Liver (tissue), 3 donors: ENCODE data around the gene ACVR2A.

Experiments used
- FOXA1 ChIP-seq: IDR thresholded peaks from 2 replicates; pipeline ENCODE4 v1.6.1; 2016; ENCODE audit warnings: antibody characterized with exemption
- JUND ChIP-seq, 2 donors: IDR thresholded peaks; 2 replicates each; pipeline ENCODE4 v1.6.1; 2016; ENCODE audit warnings: antibody characterized with exemption in 2 of 2
- NR2F2 ChIP-seq: IDR thresholded peaks from 2 replicates; pipeline ENCODE4 v1.6.1; 2016; ENCODE audit warnings: antibody characterized with exemption
- RAD21 ChIP-seq, 2 donors: IDR thresholded peaks; 2 replicates each; pipeline ENCODE4 v1.6.1; 2016; ENCODE audit warnings: antibody characterized with exemption in 2 of 2, mild to moderate bottlenecking in 2 of 2
- TAF1 ChIP-seq: conservative IDR thresholded peaks from 2 replicates; pipeline ENCODE4 v1.6.1; 2016; ENCODE audit warnings: antibody characterized with exemption, mild to moderate bottlenecking
- YY1 ChIP-seq: IDR thresholded peaks from 2 replicates; pipeline ENCODE4 v1.6.1; 2016; ENCODE audit warnings: antibody characterized with exemption, mild to moderate bottlenecking
- TF ChIP-seq, protein P1 (sequence below): fragments of 150-350 bp; IDR thresholded peaks from 2 replicates; pipeline ENCODE4 v1.5.1; 2017; ENCODE audit warnings: improper control_type of control experiment, low read depth, low read length; ENCODE audit not compliant: missing input control
- TF ChIP-seq, protein P2 (sequence below): IDR thresholded peaks from 2 replicates; pipeline ENCODE4 v1.6.1; 2016; ENCODE audit warnings: antibody characterized with exemption
- TF ChIP-seq, protein P3 (sequence below): IDR thresholded peaks from 2 replicates; pipeline ENCODE4 v1.6.1; 2016; ENCODE audit warnings: antibody characterized with exemption, mild to moderate bottlenecking
- donor health status: healthy.
- donor health status: healthy.

DNA sequence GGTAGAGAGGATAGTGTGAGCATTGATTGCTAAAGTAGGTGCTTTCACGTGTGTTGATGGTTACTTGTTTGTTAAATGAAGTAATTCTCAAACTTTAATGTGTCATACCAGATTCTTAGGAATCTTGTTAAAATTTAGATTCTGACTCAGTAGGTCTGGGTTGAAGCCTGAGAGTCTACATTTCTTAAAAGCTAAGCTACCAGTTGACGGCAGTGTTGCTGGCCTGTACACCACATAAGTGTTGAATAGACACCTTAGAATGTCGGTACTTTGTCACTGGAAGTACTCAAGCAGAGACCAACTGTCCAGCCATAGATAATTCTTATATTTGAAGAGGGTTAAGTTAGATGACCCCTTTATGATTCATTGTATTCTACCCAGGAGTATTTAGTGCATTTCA, 79.8 kb downstream of the ACVR2A start:
- TF ChIP-seq, protein P1, sequence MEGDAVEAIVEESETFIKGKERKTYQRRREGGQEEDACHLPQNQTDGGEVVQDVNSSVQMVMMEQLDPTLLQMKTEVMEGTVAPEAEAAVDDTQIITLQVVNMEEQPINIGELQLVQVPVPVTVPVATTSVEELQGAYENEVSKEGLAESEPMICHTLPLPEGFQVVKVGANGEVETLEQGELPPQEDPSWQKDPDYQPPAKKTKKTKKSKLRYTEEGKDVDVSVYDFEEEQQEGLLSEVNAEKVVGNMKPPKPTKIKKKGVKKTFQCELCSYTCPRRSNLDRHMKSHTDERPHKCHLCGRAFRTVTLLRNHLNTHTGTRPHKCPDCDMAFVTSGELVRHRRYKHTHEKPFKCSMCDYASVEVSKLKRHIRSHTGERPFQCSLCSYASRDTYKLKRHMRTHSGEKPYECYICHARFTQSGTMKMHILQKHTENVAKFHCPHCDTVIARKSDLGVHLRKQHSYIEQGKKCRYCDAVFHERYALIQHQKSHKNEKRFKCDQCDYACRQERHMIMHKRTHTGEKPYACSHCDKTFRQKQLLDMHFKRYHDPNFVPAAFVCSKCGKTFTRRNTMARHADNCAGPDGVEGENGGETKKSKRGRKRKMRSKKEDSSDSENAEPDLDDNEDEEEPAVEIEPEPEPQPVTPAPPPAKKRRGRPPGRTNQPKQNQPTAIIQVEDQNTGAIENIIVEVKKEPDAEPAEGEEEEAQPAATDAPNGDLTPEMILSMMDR = no peak
- TF ChIP-seq JUND (IDR thresholded peaks at IDR 0.05) = no peak
- no peak for TF ChIP-seq FOXA1
- TF ChIP-seq, protein P2, sequence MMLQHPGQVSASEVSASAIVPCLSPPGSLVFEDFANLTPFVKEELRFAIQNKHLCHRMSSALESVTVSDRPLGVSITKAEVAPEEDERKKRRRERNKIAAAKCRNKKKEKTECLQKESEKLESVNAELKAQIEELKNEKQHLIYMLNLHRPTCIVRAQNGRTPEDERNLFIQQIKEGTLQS = no peak
- TF ChIP-seq, protein P3, sequence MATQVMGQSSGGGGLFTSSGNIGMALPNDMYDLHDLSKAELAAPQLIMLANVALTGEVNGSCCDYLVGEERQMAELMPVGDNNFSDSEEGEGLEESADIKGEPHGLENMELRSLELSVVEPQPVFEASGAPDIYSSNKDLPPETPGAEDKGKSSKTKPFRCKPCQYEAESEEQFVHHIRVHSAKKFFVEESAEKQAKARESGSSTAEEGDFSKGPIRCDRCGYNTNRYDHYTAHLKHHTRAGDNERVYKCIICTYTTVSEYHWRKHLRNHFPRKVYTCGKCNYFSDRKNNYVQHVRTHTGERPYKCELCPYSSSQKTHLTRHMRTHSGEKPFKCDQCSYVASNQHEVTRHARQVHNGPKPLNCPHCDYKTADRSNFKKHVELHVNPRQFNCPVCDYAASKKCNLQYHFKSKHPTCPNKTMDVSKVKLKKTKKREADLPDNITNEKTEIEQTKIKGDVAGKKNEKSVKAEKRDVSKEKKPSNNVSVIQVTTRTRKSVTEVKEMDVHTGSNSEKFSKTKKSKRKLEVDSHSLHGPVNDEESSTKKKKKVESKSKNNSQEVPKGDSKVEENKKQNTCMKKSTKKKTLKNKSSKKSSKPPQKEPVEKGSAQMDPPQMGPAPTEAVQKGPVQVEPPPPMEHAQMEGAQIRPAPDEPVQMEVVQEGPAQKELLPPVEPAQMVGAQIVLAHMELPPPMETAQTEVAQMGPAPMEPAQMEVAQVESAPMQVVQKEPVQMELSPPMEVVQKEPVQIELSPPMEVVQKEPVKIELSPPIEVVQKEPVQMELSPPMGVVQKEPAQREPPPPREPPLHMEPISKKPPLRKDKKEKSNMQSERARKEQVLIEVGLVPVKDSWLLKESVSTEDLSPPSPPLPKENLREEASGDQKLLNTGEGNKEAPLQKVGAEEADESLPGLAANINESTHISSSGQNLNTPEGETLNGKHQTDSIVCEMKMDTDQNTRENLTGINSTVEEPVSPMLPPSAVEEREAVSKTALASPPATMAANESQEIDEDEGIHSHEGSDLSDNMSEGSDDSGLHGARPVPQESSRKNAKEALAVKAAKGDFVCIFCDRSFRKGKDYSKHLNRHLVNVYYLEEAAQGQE = no peak
- TF ChIP-seq RAD21 (IDR thresholded peaks at IDR 0.05) = no peak
- TF ChIP-seq TAF1 = no peak
- no peak for TF ChIP-seq NR2F2
- no peak for TF ChIP-seq YY1
